Natural killer cell treated with Interleukin-12 subunit alpha and Interleukin-12 subunit beta and Interleukin-15 and Interleukin-18, amount 100 ng/mL, for 72 hours (primary cell): ENCODE measurements around the gene LYRM2. TPM values are rescaled to one million over a fixed set of nuclear protein-coding genes. Genes with fewer than 3 reads are reported as not detected.

ENCODE experiments used
- ATAC-seq, 2 donors: fragments of 150-1000 bp; cut with Tn5 transposase in 1 of 2; sonication (Bioruptor Pico), chemical (Tn5 transposase) in 1 of 2; 2 replicates each; pipeline ENCODE4 v1.10.0; 2021
- DNase-seq: peaks from one replicate; pipeline ENCODE4 v3.0.0; 2022; ENCODE audit warnings: low spot score
- H3K27ac Mint-ChIP-seq, 2 donors: 1 replicate in 1 of 2; 2 replicates in 1 of 2; pipeline ENCODE4 v1.8.0; 2022; ENCODE audit warnings: mixed read lengths in 2 of 2, mild to moderate bottlenecking in 1 of 2, moderate library complexity in 1 of 2
- H3K27me3 Mint-ChIP-seq, 2 donors: 1 replicate in 1 of 2; 2 replicates in 1 of 2; pipeline ENCODE4 v1.8.0; 2022; ENCODE audit warnings: mixed read lengths in 2 of 2
- H3K36me3 Mint-ChIP-seq: one replicate; pipeline ENCODE4 v1.8.0; 2022; ENCODE audit warnings: mixed read lengths
- H3K4me1 Mint-ChIP-seq, 2 donors: 1 replicate in 1 of 2; 2 replicates in 1 of 2; pipeline ENCODE4 v1.8.0; 2022; ENCODE audit warnings: low read depth in 2 of 2, mixed read lengths in 2 of 2, mild to moderate bottlenecking in 1 of 2
- H3K4me3 Mint-ChIP-seq: one replicate; pipeline ENCODE4 v1.8.0; 2022; ENCODE audit warnings: mixed read lengths
- H3K9me3 Mint-ChIP-seq: 2 replicates; pipeline ENCODE4 v1.8.0; 2022; ENCODE audit warnings: mixed read lengths
- total RNA-seq, 2 donors: library from RNA; stranded (reverse); gene quantifications; one replicate each; pipeline ENCODE4 v1.2.3, GENCODE V29; 2022

LYRM2 gene
- total RNA-seq, 2 donors from 2014 or later = 25.4 to 29.5 TPM

GRCh38 chr6:89574910-89575561 is 63.5 kb downstream of the LYRM2 start:
- no peak for DNase-seq
- Mint-ChIP-seq H3K4me3 (no peak overlapping the region), H3K4me1 (peaks cover 0 to 6% of the 10 kb centered on the region in 2 donors), H3K9me3 (no peaks in the 10 kb centered on the region), H3K36me3 (no peaks in the 10 kb centered on the region), H3K27me3 (no peaks in the 10 kb centered on the region), H3K27ac (no peak overlapping the region)
- no peak for ATAC-seq

- Mint-ChIP-seq H3K27me3 (no peaks in the 10 kb centered on the region), H3K4me1 (peaks cover 0 to 3% of the 10 kb centered on the region in 2 donors), H3K27ac (no peak overlapping the region), H3K9me3 (no peaks in the 10 kb centered on the region), H3K4me3 (no peak overlapping the region), H3K36me3 (no peaks in the 10 kb centered on the region)
- ATAC-seq (no peak), DNase-seq (no peak)
These were observed 70.7 kb downstream of the LYRM2 start for GRCh38 chr6:89567630-89568390.

GRCh38 chr6:89566930-89567629 is 71.5 kb downstream of the LYRM2 start:
- H3K27me3 Mint-ChIP-seq = peaks cover 0 to 2% of the 10 kb centered on the region in 2 donors
- peaks cover 0 to 3% of the 10 kb centered on the region in 2 donors for H3K4me1 Mint-ChIP-seq
- no peak overlapping the region for H3K27ac Mint-ChIP-seq
- no peak overlapping the region for H3K4me3 Mint-ChIP-seq
- no peaks in the 10 kb centered on the region for H3K9me3 Mint-ChIP-seq
- ATAC-seq (peak in 1 of 2 donors; percentile 68), DNase-seq (no peak)
- no peaks in the 10 kb centered on the region for H3K36me3 Mint-ChIP-seq

- H3K27me3 Mint-ChIP-seq = peaks cover 0 to 2% of the 10 kb centered on the region in 2 donors
- DNase-seq = no peak
These were observed 72.3 kb downstream of the LYRM2 start for GRCh38 chr6:89566008-89566800.

GRCh38 chr6:89564752-89565427 is 73.7 kb downstream of the LYRM2 start:
- DNase-seq = no peak
- Mint-ChIP-seq H3K27ac (no peak overlapping the region), H3K27me3 (peaks cover 0 to 2% of the 10 kb centered on the region in 2 donors), H3K9me3 (no peaks in the 10 kb centered on the region), H3K4me1 (no peaks in the 10 kb centered on the region), H3K36me3 (no peaks in the 10 kb centered on the region), H3K4me3 (no peak overlapping the region)
- ATAC-seq = no peak

More at GRCh38 chr6:89566008-89566800, 72.3 kb downstream of the LYRM2 start:
- Mint-ChIP-seq H3K9me3 (no peaks in the 10 kb centered on the region), H3K4me3 (no peak overlapping the region), H3K4me1 (peaks cover 0 to 3% of the 10 kb centered on the region in 2 donors), H3K36me3 (no peaks in the 10 kb centered on the region), H3K27ac (no peak overlapping the region)
- ATAC-seq = no peak

- H3K27ac Mint-ChIP-seq = no peak overlapping the region
- no peaks in the 10 kb centered on the region for H3K36me3 Mint-ChIP-seq
- DNase-seq = no peak
- H3K4me3 Mint-ChIP-seq = no peak overlapping the region
- no peaks in the 10 kb centered on the region for H3K9me3 Mint-ChIP-seq
- H3K4me1 Mint-ChIP-seq = no peaks in the 10 kb centered on the region
- peaks cover 0 to 2% of the 10 kb centered on the region in 2 donors for H3K27me3 Mint-ChIP-seq
- no peak for ATAC-seq
These were observed 74.7 kb downstream of the LYRM2 start for GRCh38 chr6:89563866-89564265.

GRCh38 chr6:89562093-89562973 is 76.2 kb downstream of the LYRM2 start:
- ATAC-seq (no peak), DNase-seq (no peak)
- Mint-ChIP-seq H3K27me3 (peaks cover 2 to 5% of the 10 kb centered on the region in 2 donors), H3K27ac (no peak overlapping the region), H3K4me1 (no peaks in the 10 kb centered on the region), H3K36me3 (no peaks in the 10 kb centered on the region), H3K9me3 (no peaks in the 10 kb centered on the region), H3K4me3 (no peak overlapping the region)

- DNase-seq = no peak
- Mint-ChIP-seq H3K9me3 (no peaks in the 10 kb centered on the region), H3K27me3 (peaks cover 15 to 19% of the 10 kb centered on the region in 2 donors), H3K4me1 (no peaks in the 10 kb centered on the region), H3K36me3 (no peaks in the 10 kb centered on the region), H3K4me3 (no peak overlapping the region), H3K27ac (no peak overlapping the region)
- ATAC-seq = no peak
These were observed 79.1 kb downstream of the LYRM2 start for GRCh38 chr6:89559487-89559886.

- ATAC-seq = no peak
- no peak overlapping the region for H3K27ac Mint-ChIP-seq
- H3K9me3 Mint-ChIP-seq = no peaks in the 10 kb centered on the region
These were observed 82.7 kb downstream of the LYRM2 start for GRCh38 chr6:89555806-89556205.

GRCh38 chr6:89555031-89555430 is 83.5 kb downstream of the LYRM2 start:
- no peaks in the 10 kb centered on the region for H3K36me3 Mint-ChIP-seq
- H3K4me3 Mint-ChIP-seq = no peak overlapping the region
- ATAC-seq (no peak), DNase-seq (no peak)
- H3K4me1 Mint-ChIP-seq = peaks cover 0 to 4% of the 10 kb centered on the region in 2 donors
- H3K9me3 Mint-ChIP-seq = no peaks in the 10 kb centered on the region
- H3K27me3 Mint-ChIP-seq = peaks cover 19 to 21% of the 10 kb centered on the region in 2 donors
- H3K27ac Mint-ChIP-seq = no peak overlapping the region

More at GRCh38 chr6:89555806-89556205, 82.7 kb downstream of the LYRM2 start:
- H3K4me1 Mint-ChIP-seq = peaks cover 0 to 4% of the 10 kb centered on the region in 2 donors
- no peak for DNase-seq
- H3K36me3 Mint-ChIP-seq = no peaks in the 10 kb centered on the region
- no peak overlapping the region for H3K4me3 Mint-ChIP-seq
- H3K27me3 Mint-ChIP-seq = peaks cover 19 to 21% of the 10 kb centered on the region in 2 donors

GRCh38 chr6:89554106-89554505 is 84.4 kb downstream of the LYRM2 start:
- ATAC-seq = no peak
- Mint-ChIP-seq H3K4me1 (peaks cover 0 to 4% of the 10 kb centered on the region in 2 donors), H3K36me3 (no peaks in the 10 kb centered on the region), H3K9me3 (no peaks in the 10 kb centered on the region), H3K4me3 (no peak overlapping the region), H3K27me3 (peaks cover 19 to 21% of the 10 kb centered on the region in 2 donors), H3K27ac (no peak overlapping the region)
- DNase-seq = no peak

- DNase-seq = no peak
These were observed 85.1 kb downstream of the LYRM2 start for GRCh38 chr6:89553431-89553830.

More at GRCh38 chr6:89553431-89553830, 85.1 kb downstream of the LYRM2 start:
- Mint-ChIP-seq H3K4me3 (no peak overlapping the region), H3K9me3 (no peaks in the 10 kb centered on the region), H3K27me3 (peaks cover 19 to 21% of the 10 kb centered on the region in 2 donors), H3K36me3 (no peaks in the 10 kb centered on the region), H3K4me1 (peaks cover 0 to 4% of the 10 kb centered on the region in 2 donors), H3K27ac (no peak overlapping the region)
- no peak for ATAC-seq
